HCT116 (cell line): ENCODE measurements around the gene SLAIN2.

ENCODE experiments used
- CEBPB ChIP-seq: IDR thresholded peaks from 2 replicates; pipeline ENCODE4 v1.6.1; 2012; ENCODE audit warnings: low read depth
- EZH2 ChIP-seq: fragments of 200-600 bp; sonication (generic); IDR thresholded peaks from 2 replicates; pipeline ENCODE4 v1.6.1; 2017; ENCODE audit warnings: antibody characterized with exemption, mixed run types

DNA sequence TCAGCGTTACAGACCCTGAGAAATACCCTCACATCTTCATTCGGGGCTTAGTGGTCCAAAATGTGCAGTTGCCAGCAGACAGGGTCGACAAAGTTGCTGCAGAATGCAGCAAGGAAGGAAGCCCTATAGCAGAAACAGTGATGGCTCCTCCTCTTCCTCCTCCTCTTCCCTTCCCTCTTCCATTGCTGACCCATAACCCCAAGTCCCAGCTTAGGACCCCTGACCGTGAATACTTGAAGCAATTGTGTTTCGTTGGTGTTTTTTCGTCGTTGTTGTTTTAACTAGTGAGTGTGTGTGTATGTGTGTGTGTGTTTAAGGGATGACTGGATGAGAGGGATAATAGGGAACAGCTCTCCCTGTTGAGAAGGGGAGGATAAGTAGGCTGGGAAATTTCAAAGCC lies 69.5 kb downstream of the SLAIN2 start:
- TF ChIP-seq EZH2 (no peak), CEBPB (no peak)
